Measurements from ENCODE around the gene SCAI. TPM values are rescaled to one million over a fixed set of nuclear protein-coding genes. Genes with fewer than 3 reads are reported as not detected.

SCAI gene
- total RNA-seq, 6 experiments from 2014 or later = 4.7 to 7.2 (median 5.6) TPM

- Mint-ChIP-seq H3K4me1 (ENCODE audit: low read depth) (peaks cover 39% of the 10 kb centered on the region), H3K4me3 (no peak overlapping the region), H3K36me3 (ENCODE audit: low read depth) (peaks cover 8% of the 10 kb centered on the region; the same call in 1 of the 2 replicates), H3K27me3 (ENCODE audit: insufficient read depth) (no peaks in the 10 kb centered on the region), H3K9me3 (no peaks in the 10 kb centered on the region), H3K27ac (no peak overlapping the region)
- no peak for DNase-seq
- TF ChIP-seq, protein P1, sequence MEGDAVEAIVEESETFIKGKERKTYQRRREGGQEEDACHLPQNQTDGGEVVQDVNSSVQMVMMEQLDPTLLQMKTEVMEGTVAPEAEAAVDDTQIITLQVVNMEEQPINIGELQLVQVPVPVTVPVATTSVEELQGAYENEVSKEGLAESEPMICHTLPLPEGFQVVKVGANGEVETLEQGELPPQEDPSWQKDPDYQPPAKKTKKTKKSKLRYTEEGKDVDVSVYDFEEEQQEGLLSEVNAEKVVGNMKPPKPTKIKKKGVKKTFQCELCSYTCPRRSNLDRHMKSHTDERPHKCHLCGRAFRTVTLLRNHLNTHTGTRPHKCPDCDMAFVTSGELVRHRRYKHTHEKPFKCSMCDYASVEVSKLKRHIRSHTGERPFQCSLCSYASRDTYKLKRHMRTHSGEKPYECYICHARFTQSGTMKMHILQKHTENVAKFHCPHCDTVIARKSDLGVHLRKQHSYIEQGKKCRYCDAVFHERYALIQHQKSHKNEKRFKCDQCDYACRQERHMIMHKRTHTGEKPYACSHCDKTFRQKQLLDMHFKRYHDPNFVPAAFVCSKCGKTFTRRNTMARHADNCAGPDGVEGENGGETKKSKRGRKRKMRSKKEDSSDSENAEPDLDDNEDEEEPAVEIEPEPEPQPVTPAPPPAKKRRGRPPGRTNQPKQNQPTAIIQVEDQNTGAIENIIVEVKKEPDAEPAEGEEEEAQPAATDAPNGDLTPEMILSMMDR (IDR thresholded peaks at IDR 0.05) = no peak
Observed at GRCh38 chr9:125140576-125140975, 2.8 kb downstream of the SCAI start.

GRCh38 chr9:125137200-125137599 is 6.1 kb downstream of the SCAI start:
- Mint-ChIP-seq H3K27ac (peak overlapping the region; percentile 56), H3K36me3 (ENCODE audit: low read depth) (peaks cover 18% of the 10 kb centered on the region), H3K4me3 (no peak overlapping the region), H3K4me1 (ENCODE audit: low read depth) (peaks cover 40% of the 10 kb centered on the region), H3K27me3 (ENCODE audit: insufficient read depth) (no peaks in the 10 kb centered on the region), H3K9me3 (no peaks in the 10 kb centered on the region)
- TF ChIP-seq, protein P1 (IDR thresholded peaks at IDR 0.05) = no peak
- peak; percentile 70 for DNase-seq

GRCh38 chr9:125134976-125135375 is 8.4 kb downstream of the SCAI start:
- DNase-seq = no peak
- H3K4me1 Mint-ChIP-seq (ENCODE audit: low read depth) = peaks cover 27% of the 10 kb centered on the region
- H3K36me3 Mint-ChIP-seq (ENCODE audit: low read depth) = peaks cover 17% of the 10 kb centered on the region
- no peak overlapping the region for H3K4me3 Mint-ChIP-seq
- TF ChIP-seq, protein P1 (IDR thresholded peaks at IDR 0.05) = no peak
- no peak overlapping the region for H3K27ac Mint-ChIP-seq
- H3K27me3 Mint-ChIP-seq (ENCODE audit: insufficient read depth) = no peaks in the 10 kb centered on the region
- no peaks in the 10 kb centered on the region for H3K9me3 Mint-ChIP-seq

DNA sequence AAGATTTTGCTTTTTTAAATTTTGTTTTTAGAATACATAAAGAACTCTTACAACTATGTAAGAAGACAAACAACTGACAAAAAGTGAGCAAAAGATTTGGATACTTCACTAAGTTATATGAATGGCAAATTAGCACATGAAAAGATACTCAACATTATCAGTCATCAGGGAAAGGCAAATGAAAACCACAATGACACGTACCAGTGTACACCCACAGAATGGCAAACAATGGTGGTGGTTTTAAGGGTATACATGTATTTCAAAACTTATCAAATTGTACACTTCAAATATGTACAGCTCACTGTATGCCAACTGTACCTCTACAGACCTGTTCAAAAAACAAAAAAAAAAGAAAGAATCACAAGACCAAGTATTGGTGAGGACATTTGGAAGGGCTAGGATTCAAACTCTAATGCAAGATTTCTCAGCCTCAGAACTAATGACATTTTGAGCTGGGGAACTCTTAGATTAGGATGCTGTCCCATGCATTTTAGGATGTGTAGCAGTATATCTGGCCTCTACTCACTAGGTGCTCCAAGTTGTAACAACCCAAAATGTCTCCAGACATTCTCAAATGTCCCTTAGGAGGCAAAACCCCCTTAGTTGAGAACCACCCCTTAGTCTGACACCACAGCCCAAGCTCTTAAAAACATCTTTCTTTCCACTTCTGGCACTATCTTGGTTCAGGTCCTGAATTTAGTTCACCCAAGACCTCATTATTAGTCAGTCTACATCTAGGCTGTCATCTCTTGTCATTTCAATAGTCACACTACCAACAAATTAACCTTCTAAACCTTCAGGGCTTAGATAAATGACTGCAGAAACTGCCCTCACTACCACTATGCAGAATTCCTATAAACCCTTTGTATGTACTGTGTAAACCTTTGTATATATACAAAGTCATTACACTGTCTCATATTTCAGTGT is 9.7 kb downstream of the SCAI start:
- Mint-ChIP-seq H3K27me3 (ENCODE audit: insufficient read depth) (no peaks in the 10 kb centered on the region), H3K27ac (no peak overlapping the region), H3K36me3 (ENCODE audit: low read depth) (peaks cover 9% of the 10 kb centered on the region), H3K4me1 (ENCODE audit: low read depth) (peaks cover 27% of the 10 kb centered on the region), H3K9me3 (no peaks in the 10 kb centered on the region), H3K4me3 (no peak overlapping the region)
- no peak for DNase-seq
- TF ChIP-seq, protein P1 (IDR thresholded peaks at IDR 0.05) = no peak

- H3K4me3 Mint-ChIP-seq = no peak overlapping the region
- peaks cover 9% of the 10 kb centered on the region; the same call in 1 of the 2 replicates for H3K36me3 Mint-ChIP-seq (ENCODE audit: low read depth)
- H3K27ac Mint-ChIP-seq = no peak overlapping the region
- DNase-seq = no peak
- H3K27me3 Mint-ChIP-seq (ENCODE audit: insufficient read depth) = no peaks in the 10 kb centered on the region; the same call in 1 of the 2 replicates
- TF ChIP-seq, protein P1 (IDR thresholded peaks at IDR 0.05) = no peak
- peaks cover 18% of the 10 kb centered on the region for H3K4me1 Mint-ChIP-seq (ENCODE audit: low read depth)
- no peaks in the 10 kb centered on the region for H3K9me3 Mint-ChIP-seq
Observed at GRCh38 chr9:125131778-125132177, 11.6 kb downstream of the SCAI start.
